GM12873 (cell line): Measurements from ENCODE around the gene KIF21B.

Experiments
- CTCF ChIP-seq: IDR thresholded peaks from 2 replicates; pipeline ENCODE4 v1.5.1; 2012; ENCODE audit warnings: low read depth, mild to moderate bottlenecking, moderate library complexity, low read length, control low read depth; ENCODE audit not compliant: insufficient read depth; ENCODE audit errors: missing control alignments

The KIF21B gene

GRCh38 chr1:201054091-201054543 is 30.6 kb upstream of the KIF21B start:
- no peak for TF ChIP-seq CTCF

GRCh38 chr1:201053155-201053860 is 29.8 kb upstream of the KIF21B start:
- TF ChIP-seq CTCF, result peak; percentile 25

GRCh38 chr1:201051399-201051798 is 27.9 kb upstream of the KIF21B start:
- TF ChIP-seq CTCF, result no peak

GRCh38 chr1:201050515-201051277 is 27.2 kb upstream of the KIF21B start:
- no peak for TF ChIP-seq CTCF

GRCh38 chr1:201049248-201049831 is 25.8 kb upstream of the KIF21B start:
- TF ChIP-seq CTCF, result no peak

- TF ChIP-seq CTCF, result no peak
Measured at GRCh38 chr1:201048521-201048920, 25.0 kb upstream of the KIF21B start.

GRCh38 chr1:201044119-201044518 is 20.6 kb upstream of the KIF21B start:
- TF ChIP-seq CTCF, result no peak
